ENCODE measurements around the gene SLC22A12.

Gene SLC22A12

GRCh38 chr11:64620381-64620971 lies 29.5 kb downstream of the SLC22A12 start:
- POLR2A ChIA-PET = no interaction called here
- TF ChIP-seq CTCF (IDR thresholded peaks at IDR 0.05; ENCODE audit: control extremely low read depth, extremely low read depth, low read depth, missing control alignments) = no peak
- DNase-seq (ENCODE audit: extremely low spot score) = no peak
- CTCF ChIA-PET = no interaction called here

- DNase-seq (ENCODE audit: extremely low spot score) = no peak
- ChIA-PET CTCF (no interaction called here), POLR2A (no interaction called here)
- no peak for TF ChIP-seq CTCF (IDR thresholded peaks at IDR 0.05; ENCODE audit: control extremely low read depth, extremely low read depth, low read depth, missing control alignments)
These were observed 30.4 kb downstream of the SLC22A12 start for GRCh38 chr11:64621283-64622019.

GRCh38 chr11:64622681-64623080 lies 31.7 kb downstream of the SLC22A12 start:
- ChIA-PET CTCF (no interaction called here), POLR2A (no interaction called here)
- no peak for DNase-seq (ENCODE audit: extremely low spot score)
- TF ChIP-seq CTCF (IDR thresholded peaks at IDR 0.05; ENCODE audit: control extremely low read depth, extremely low read depth, low read depth, missing control alignments) = no peak

GRCh38 chr11:64624883-64625481 lies 34.0 kb downstream of the SLC22A12 start:
- no peak for DNase-seq (ENCODE audit: extremely low spot score)
- ChIA-PET CTCF (interaction anchor here (1.7 kb wide), 1 partner anchor 9 kb away, joined by 5 read pairs; no protein-coding TSS in a partner anchor), POLR2A (no interaction called here)
- no peak for TF ChIP-seq CTCF (IDR thresholded peaks at IDR 0.05; ENCODE audit: control extremely low read depth, extremely low read depth, low read depth, missing control alignments)

- CTCF ChIA-PET = no interaction called here
- no peak for DNase-seq (ENCODE audit: extremely low spot score)
These were observed 35.6 kb downstream of the SLC22A12 start for GRCh38 chr11:64626637-64627036.

GRCh38 chr11:64627371-64627770 lies 36.4 kb downstream of the SLC22A12 start:
- TF ChIP-seq CTCF (IDR thresholded peaks at IDR 0.05; ENCODE audit: control extremely low read depth, extremely low read depth, low read depth, missing control alignments) = no peak
- POLR2A ChIA-PET = no interaction called here
- CTCF ChIA-PET = no interaction called here
- no peak for DNase-seq (ENCODE audit: extremely low spot score)

More at GRCh38 chr11:64626637-64627036, 35.6 kb downstream of the SLC22A12 start:
- no peak for TF ChIP-seq CTCF (IDR thresholded peaks at IDR 0.05; ENCODE audit: control extremely low read depth, extremely low read depth, low read depth, missing control alignments)
- POLR2A ChIA-PET = no interaction called here
